CD4-positive, CD25-positive, alpha-beta regulatory T cell (primary cell): ENCODE measurements around the gene ICAM2. TPM values are rescaled to one million over a fixed set of nuclear protein-coding genes. Genes with fewer than 3 reads are reported as not detected.

ENCODE experiments used
- ATAC-seq, 2 donors: fragments of 150-1000 bp; cut with Tn5 transposase; one replicate each; pipeline ENCODE4 v1.10.0; 2021; ENCODE audit warnings: low read depth in 2 of 2, moderate number of reproducible peaks in 2 of 2, moderate library complexity in 1 of 2
- DNase-seq, 3 donors: peaks; one replicate each; pipeline versions ENCODE4 v3.0.0 to v3.0.0-alpha.2; 2012 to 2022; ENCODE audit warnings: mixed read lengths in 1 of 3
- H3K27ac ChIP-seq: one replicate; pipeline ENCODE4 v1.7.0; 2013; ENCODE audit warnings: mild to moderate bottlenecking, low read length; ENCODE audit not compliant: insufficient read depth, poor library complexity, severe bottlenecking
- H3K27me3 ChIP-seq: one replicate; pipeline ENCODE4 v1.7.0; 2013; ENCODE audit warnings: low read length; ENCODE audit not compliant: control insufficient read depth, insufficient read depth
- H3K36me3 ChIP-seq: one replicate; pipeline ENCODE4 v1.7.0; 2013; ENCODE audit warnings: mild to moderate bottlenecking, low read length, moderate library complexity; ENCODE audit not compliant: control insufficient read depth, insufficient read depth
- H3K4me1 ChIP-seq: 2 replicates; pipeline ENCODE4 v1.7.0; 2013; ENCODE audit warnings: mild to moderate bottlenecking, low read length; ENCODE audit not compliant: insufficient read depth, control insufficient read depth, poor library complexity, severe bottlenecking
- H3K4me3 ChIP-seq: one replicate; pipeline ENCODE4 v1.7.0; 2013; ENCODE audit warnings: low read depth, mild to moderate bottlenecking, low read length, moderate library complexity
- H3K9me3 ChIP-seq, 2 experiments: 1 replicate in 1 of 2; 2 replicates in 1 of 2; pipeline ENCODE4 v1.7.0; 2013; ENCODE audit warnings: low read length in 2 of 2, mild to moderate bottlenecking in 1 of 2, moderate library complexity in 1 of 2; ENCODE audit not compliant: control insufficient read depth in 2 of 2
- H3K27ac Mint-ChIP-seq, 3 donors: one replicate each; pipeline ENCODE4 v1.8.0; 2020 to 2022; ENCODE audit warnings: mild to moderate bottlenecking in 3 of 3, mixed read lengths in 3 of 3, moderate library complexity in 2 of 3
- H3K27me3 Mint-ChIP-seq: one replicate; pipeline ENCODE4 v1.8.0; 2022; ENCODE audit warnings: mild to moderate bottlenecking, mixed read lengths
- H3K36me3 Mint-ChIP-seq: one replicate; pipeline ENCODE4 v1.8.0; 2020; ENCODE audit warnings: mixed read lengths
- H3K4me1 Mint-ChIP-seq, 4 donors: one replicate each; pipeline ENCODE4 v1.8.0; 2020 to 2022; ENCODE audit warnings: mixed read lengths in 4 of 4, mild to moderate bottlenecking in 1 of 4
- H3K4me3 Mint-ChIP-seq, 4 donors: one replicate each; pipeline ENCODE4 v1.8.0; 2020 to 2022; ENCODE audit warnings: mild to moderate bottlenecking in 4 of 4, mixed read lengths in 4 of 4, moderate library complexity in 3 of 4
- H3K9me3 Mint-ChIP-seq, 7 donors: one replicate each; pipeline ENCODE4 v1.8.0; 2020 to 2022; ENCODE audit warnings: mixed read lengths in 7 of 7, mild to moderate bottlenecking in 3 of 7, moderate library complexity in 2 of 7
- polyA plus RNA-seq, 4 donors: library from polyadenylated mRNA; unstranded; fragments of 300-500 nt; fragmentation: Illumina TruSeq; gene quantifications; one replicate each; pipeline ENCODE4 v1.2.3, GENCODE V29; 2021
- total RNA-seq: library from RNA; stranded (reverse); gene quantifications from one replicate; pipeline ENCODE4 v1.2.3, GENCODE V29; 2022

Gene ICAM2
- total and polyA plus RNA-seq, 5 donors from 2014 or later = 106 to 625 (median 539) TPM

GRCh38 chr17:64063766-64064224, 43.4 kb upstream of the ICAM2 start:
- peaks cover 0 to 7% (median 0%) of the 10 kb centered on the region in 7 donors for H3K9me3 Mint-ChIP-seq
- H3K4me3 Mint-ChIP-seq = no peak overlapping the region
- H3K27me3 Mint-ChIP-seq = no peaks in the 10 kb centered on the region
- ATAC-seq = peak; percentile 30 to 32
- peaks cover 2% of the 10 kb centered on the region in 2 experiments for H3K9me3 ChIP-seq
- peaks cover 65% of the 10 kb centered on the region for H3K36me3 Mint-ChIP-seq
- H3K4me3 ChIP-seq = no peak overlapping the region
- H3K27ac ChIP-seq = peak overlapping the region; percentile 19
- peak overlapping the region; percentile 47 to 93 (median 48) for H3K27ac Mint-ChIP-seq
- H3K36me3 ChIP-seq = peaks cover 68% of the 10 kb centered on the region
- H3K4me1 ChIP-seq = peaks cover 15% of the 10 kb centered on the region
- no peaks in the 10 kb centered on the region for H3K27me3 ChIP-seq
- H3K4me1 Mint-ChIP-seq = peaks cover 10 to 51% (median 19%) of the 10 kb centered on the region in 4 donors
- peak in 2 of 3 donors; percentile 41 to 59 for DNase-seq

DNA sequence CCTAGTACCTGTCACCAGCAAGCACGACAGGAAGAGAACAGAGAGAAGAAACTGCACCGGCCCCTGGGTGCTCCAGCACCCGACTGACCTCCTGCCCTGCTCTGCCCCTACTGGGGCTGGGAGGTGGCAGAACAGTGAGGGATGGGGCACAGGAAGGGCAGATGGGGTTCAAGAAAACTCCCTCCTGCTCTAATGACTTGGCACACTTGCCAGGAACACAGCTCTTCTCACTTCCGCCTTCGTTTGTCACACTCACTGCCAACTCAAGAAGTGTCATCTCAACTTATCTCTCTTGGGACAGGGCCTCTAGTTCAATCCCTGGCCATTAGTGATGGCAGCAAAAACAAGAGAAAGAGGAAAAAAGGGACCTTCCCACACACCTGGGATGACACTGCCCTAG, 42.7 kb upstream of the ICAM2 start:
- Mint-ChIP-seq H3K36me3 (peaks cover 64% of the 10 kb centered on the region), H3K4me3 (no peak overlapping the region), H3K9me3 (peaks cover 0 to 3% (median 0%) of the 10 kb centered on the region in 7 donors), H3K27me3 (no peaks in the 10 kb centered on the region), H3K4me1 (peaks cover 12 to 51% (median 20%) of the 10 kb centered on the region in 4 donors), H3K27ac (peak overlapping the region; percentile 45 to 82 (median 48))
- no peak for DNase-seq
- Histone ChIP-seq H3K9me3 (no peaks in the 10 kb centered on the region), H3K27ac (no peak overlapping the region), H3K4me3 (no peak overlapping the region), H3K4me1 (peaks cover 15% of the 10 kb centered on the region), H3K36me3 (peaks cover 67% of the 10 kb centered on the region), H3K27me3 (no peaks in the 10 kb centered on the region)
- ATAC-seq = no peak

- Histone ChIP-seq H3K36me3 (peaks cover 67% of the 10 kb centered on the region), H3K9me3 (no peaks in the 10 kb centered on the region), H3K27me3 (no peaks in the 10 kb centered on the region), H3K4me1 (peaks cover 9% of the 10 kb centered on the region), H3K27ac (no peak overlapping the region), H3K4me3 (no peak overlapping the region)
- DNase-seq (peak in 1 of 3 donors; percentile 13), ATAC-seq (no peak)
- peaks cover 60% of the 10 kb centered on the region for H3K36me3 Mint-ChIP-seq
- no peak overlapping the region for H3K4me3 Mint-ChIP-seq
- no peaks in the 10 kb centered on the region for H3K27me3 Mint-ChIP-seq
- H3K4me1 Mint-ChIP-seq = peaks cover 5 to 43% (median 18%) of the 10 kb centered on the region in 4 donors
- H3K27ac Mint-ChIP-seq = peak overlapping the region; percentile 27 to 56 (median 39)
- peaks cover 0 to 3% (median 0%) of the 10 kb centered on the region in 7 donors for H3K9me3 Mint-ChIP-seq
Observed at GRCh38 chr17:64061178-64061898, 40.9 kb upstream of the ICAM2 start.

- peak overlapping the region in 2 of 3 donors; percentile 55 to 70 for H3K27ac Mint-ChIP-seq
- Histone ChIP-seq H3K4me1 (peaks cover 16% of the 10 kb centered on the region), H3K4me3 (no peak overlapping the region), H3K36me3 (peaks cover 69% of the 10 kb centered on the region), H3K27me3 (no peaks in the 10 kb centered on the region), H3K9me3 (no peaks in the 10 kb centered on the region), H3K27ac (no peak overlapping the region)
- H3K4me3 Mint-ChIP-seq = no peak overlapping the region
- DNase-seq (no peak), ATAC-seq (no peak)
- no peaks in the 10 kb centered on the region for H3K9me3 Mint-ChIP-seq
- peaks cover 5 to 43% (median 24%) of the 10 kb centered on the region in 4 donors for H3K4me1 Mint-ChIP-seq
- peaks cover 64% of the 10 kb centered on the region for H3K36me3 Mint-ChIP-seq
- H3K27me3 Mint-ChIP-seq = no peaks in the 10 kb centered on the region
Observed at GRCh38 chr17:64060331-64060730, 39.9 kb upstream of the ICAM2 start.

- Mint-ChIP-seq H3K4me1 (peaks cover 5 to 39% (median 24%) of the 10 kb centered on the region in 4 donors), H3K9me3 (no peaks in the 10 kb centered on the region), H3K36me3 (peaks cover 63% of the 10 kb centered on the region), H3K27ac (peak overlapping the region; percentile 55 to 88 (median 71)), H3K4me3 (no peak overlapping the region), H3K27me3 (no peaks in the 10 kb centered on the region)
- no peak for DNase-seq
- no peaks in the 10 kb centered on the region for H3K27me3 ChIP-seq
- no peak overlapping the region for H3K27ac ChIP-seq
- H3K9me3 ChIP-seq = no peaks in the 10 kb centered on the region
- H3K4me1 ChIP-seq = peaks cover 17% of the 10 kb centered on the region
- no peak for ATAC-seq
- peaks cover 68% of the 10 kb centered on the region for H3K36me3 ChIP-seq
- H3K4me3 ChIP-seq = no peak overlapping the region
Observed at GRCh38 chr17:64059756-64060155, 39.3 kb upstream of the ICAM2 start.

GRCh38 chr17:64058621-64059020, 38.2 kb upstream of the ICAM2 start:
- H3K9me3 Mint-ChIP-seq = no peaks in the 10 kb centered on the region
- Histone ChIP-seq H3K4me3 (no peak overlapping the region), H3K36me3 (peaks cover 68% of the 10 kb centered on the region), H3K27ac (no peak overlapping the region), H3K4me1 (peaks cover 17% of the 10 kb centered on the region), H3K27me3 (no peaks in the 10 kb centered on the region), H3K9me3 (no peaks in the 10 kb centered on the region)
- no peak for DNase-seq
- peak overlapping the region; percentile 55 to 95 (median 63) for H3K27ac Mint-ChIP-seq
- H3K27me3 Mint-ChIP-seq = no peaks in the 10 kb centered on the region
- peaks cover 5 to 30% (median 20%) of the 10 kb centered on the region in 4 donors for H3K4me1 Mint-ChIP-seq
- no peak for ATAC-seq
- no peak overlapping the region for H3K4me3 Mint-ChIP-seq
- peaks cover 55% of the 10 kb centered on the region for H3K36me3 Mint-ChIP-seq

GRCh38 chr17:64057701-64058263, 37.3 kb upstream of the ICAM2 start:
- H3K9me3 ChIP-seq = no peaks in the 10 kb centered on the region
- Mint-ChIP-seq H3K4me3 (no peak overlapping the region), H3K27me3 (no peaks in the 10 kb centered on the region), H3K9me3 (no peaks in the 10 kb centered on the region), H3K27ac (peak overlapping the region in 1 of 3 donors; percentile 25), H3K36me3 (peaks cover 58% of the 10 kb centered on the region), H3K4me1 (peaks cover 5 to 35% (median 24%) of the 10 kb centered on the region in 4 donors)
- ATAC-seq = no peak
- H3K27me3 ChIP-seq = no peaks in the 10 kb centered on the region
- peaks cover 69% of the 10 kb centered on the region for H3K36me3 ChIP-seq
- no peak overlapping the region for H3K27ac ChIP-seq
- no peak overlapping the region for H3K4me3 ChIP-seq
- DNase-seq = no peak
- H3K4me1 ChIP-seq = peaks cover 17% of the 10 kb centered on the region
